GM21367 (cell line): Measurements from ENCODE around the gene DPYSL5.
"Not testable (repeated sequence)": the region's sequence is repeated elsewhere in the genome, so short reads cannot be mapped to it uniquely, and the experiment has no call there.

Source experiments
- ATAC-seq: cut with Tn5 transposase; IDR thresholded peaks from one replicate; pipeline ENCODE4 v1.9.1; 2021; ENCODE audit not compliant: unreplicated experiment

The DPYSL5 gene

GRCh38 chr2:26900831-26901321 lies 52.9 kb downstream of the DPYSL5 start:
- no peak for ATAC-seq

- no peak for ATAC-seq
These were observed 53.6 kb downstream of the DPYSL5 start for GRCh38 chr2:26901326-26902183.

- no peak for ATAC-seq
These were observed 55.7 kb downstream of the DPYSL5 start for GRCh38 chr2:26903676-26904075.

GRCh38 chr2:26904839-26905238 lies 56.9 kb downstream of the DPYSL5 start:
- ATAC-seq, result no peak

GRCh38 chr2:26905341-26906198 lies 57.6 kb downstream of the DPYSL5 start:
- no peak for ATAC-seq

- ATAC-seq, result no peak
These were observed 59.5 kb downstream of the DPYSL5 start for GRCh38 chr2:26907416-26907815.

- no peak for ATAC-seq
These were observed 62.2 kb downstream of the DPYSL5 start for GRCh38 chr2:26910176-26910575.

GRCh38 chr2:26911911-26912861 lies 64.3 kb downstream of the DPYSL5 start:
- ATAC-seq, result no peak

GRCh38 chr2:26913606-26913998 lies 65.7 kb downstream of the DPYSL5 start:
- no peak for ATAC-seq

GRCh38 chr2:26913999-26914658 lies 66.2 kb downstream of the DPYSL5 start:
- ATAC-seq, result no peak

- no peak for ATAC-seq
These were observed 66.9 kb downstream of the DPYSL5 start for GRCh38 chr2:26914659-26915310.

- ATAC-seq, result no peak
These were observed 67.4 kb downstream of the DPYSL5 start for GRCh38 chr2:26915316-26915715.

- no peak for ATAC-seq
These were observed 68.3 kb downstream of the DPYSL5 start for GRCh38 chr2:26916128-26916692.

GRCh38 chr2:26917135-26917836 lies 69.4 kb downstream of the DPYSL5 start:
- no peak for ATAC-seq

GRCh38 chr2:26921323-26921722 lies 73.4 kb downstream of the DPYSL5 start:
- no peak for ATAC-seq

- ATAC-seq, result no peak
These were observed 74.7 kb downstream of the DPYSL5 start for GRCh38 chr2:26922405-26923188.

- not testable (repeated sequence) for ATAC-seq
These were observed 75.2 kb downstream of the DPYSL5 start for GRCh38 chr2:26923189-26923466.

- no peak for ATAC-seq
These were observed 76.8 kb downstream of the DPYSL5 start for GRCh38 chr2:26924731-26925099.
